ELF-1 (cell line): Measurements from ENCODE around the gene REM2.

Source experiments
- DNase-seq: peaks from one replicate; pipeline ENCODE4 v3.0.0-alpha.2; 2016; ENCODE audit warnings: low read depth, low spot score

REM2 gene

DNA sequence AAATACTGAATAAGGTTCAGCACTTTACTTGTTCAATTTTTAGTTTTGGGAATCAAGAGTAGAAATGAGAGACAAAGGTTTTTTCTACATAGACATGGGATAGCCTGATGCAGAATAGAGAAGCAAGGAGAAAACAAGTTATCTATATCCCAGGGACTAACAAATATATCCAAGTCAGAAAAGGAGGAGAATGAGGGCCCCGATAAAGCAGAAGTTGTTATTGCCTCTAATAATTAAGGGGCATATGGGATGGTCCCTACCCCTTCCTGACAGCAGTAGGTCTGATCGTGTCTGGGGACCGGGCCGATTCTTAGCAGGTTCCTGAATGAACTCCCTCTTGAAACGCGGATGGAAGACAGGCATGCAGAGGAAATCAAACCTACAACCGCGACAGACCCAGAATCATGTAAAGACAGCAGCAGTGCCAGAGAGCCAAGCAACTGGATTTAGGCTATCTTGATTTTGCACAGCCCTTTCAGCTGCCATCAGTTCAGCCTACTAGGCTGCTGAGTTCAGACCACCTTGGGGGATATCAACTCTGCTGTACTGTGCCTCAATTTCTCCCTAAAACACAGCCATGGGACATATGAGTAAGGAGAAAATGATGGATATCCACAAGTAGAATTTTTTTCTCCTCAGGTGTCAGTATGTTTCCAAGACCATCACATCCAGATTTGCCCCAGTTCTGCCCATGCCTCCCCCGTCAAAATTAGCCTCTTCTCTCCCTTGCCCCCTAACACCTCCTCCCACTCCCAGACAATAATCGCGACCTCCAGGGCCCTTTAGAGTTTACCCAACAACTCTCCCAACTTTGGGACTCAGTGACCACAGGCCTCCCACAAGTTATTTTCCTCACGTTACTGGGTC lies 45.4 kb downstream of the REM2 start:
- no peak for DNase-seq

DNA sequence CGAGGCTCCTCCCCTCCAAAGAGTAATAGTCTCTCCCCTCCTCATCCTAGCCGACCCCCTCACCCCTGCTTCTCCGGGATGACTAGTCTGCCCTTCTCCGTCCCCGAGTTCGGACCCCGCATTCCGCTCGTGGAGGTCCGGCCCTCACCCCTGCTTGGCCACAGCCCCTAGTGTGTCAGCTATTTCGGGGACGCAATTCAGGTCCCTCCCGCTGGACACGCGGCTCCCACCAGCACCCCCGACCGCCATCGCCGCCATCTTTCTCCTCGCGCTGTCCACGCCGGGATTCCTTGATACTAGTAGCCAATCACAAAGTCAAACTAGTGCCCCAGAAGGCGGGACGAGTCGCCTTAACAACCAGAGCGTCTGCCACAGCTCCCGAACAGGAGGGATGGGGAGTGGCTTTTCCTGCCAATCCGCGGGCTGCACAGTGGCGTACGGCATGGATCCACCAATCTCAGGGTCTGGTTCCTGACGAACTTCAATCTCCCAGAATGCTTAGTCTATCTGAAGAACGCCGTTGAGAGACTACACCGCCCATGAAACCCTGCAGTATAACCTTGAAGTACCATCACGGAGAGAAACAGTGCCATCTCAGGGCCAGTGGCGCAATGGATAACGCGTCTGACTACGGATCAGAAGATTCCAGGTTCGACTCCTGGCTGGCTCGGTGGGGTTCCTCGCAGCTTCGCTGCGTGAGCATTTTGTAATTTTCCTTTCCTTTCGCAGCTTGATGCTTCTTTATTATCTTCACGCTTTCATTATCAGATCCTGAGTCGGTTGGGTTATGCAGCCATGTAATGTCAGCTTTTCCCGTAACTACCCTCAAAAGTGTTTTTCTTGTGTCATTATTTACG lies 46.3 kb downstream of the REM2 start, which contains the start of gene PRMT5:
Gene PRMT5 (minus strand): TSS at position 273 of the 857 bp plus-strand sequence. CDS start 15 bp downstream, at position 258.
- DNase-seq = peak; percentile 100

DNA sequence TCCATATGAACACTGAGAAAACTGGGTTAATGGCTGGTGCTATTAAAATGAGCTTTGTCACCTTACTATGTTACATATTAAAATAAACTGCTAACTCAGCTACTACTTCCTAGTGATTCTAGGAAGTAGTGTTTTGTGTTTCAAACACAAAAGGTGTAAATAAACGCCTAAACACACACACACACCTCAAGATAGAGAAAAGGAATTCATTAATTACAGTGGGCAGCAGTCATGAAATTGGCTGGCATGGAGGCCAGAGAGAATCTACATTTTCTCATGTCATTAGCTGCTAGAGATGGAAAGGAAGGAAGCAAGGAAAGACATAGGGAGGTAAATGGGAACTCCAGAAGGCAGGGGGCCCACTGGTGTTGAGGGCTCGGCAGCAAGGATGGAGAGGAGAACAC lies 46.9 kb downstream of the REM2 start:
- DNase-seq = no peak

- DNase-seq = no peak
These were observed 49.1 kb downstream of the REM2 start for GRCh38 chr14:22932146-22932545.

DNA sequence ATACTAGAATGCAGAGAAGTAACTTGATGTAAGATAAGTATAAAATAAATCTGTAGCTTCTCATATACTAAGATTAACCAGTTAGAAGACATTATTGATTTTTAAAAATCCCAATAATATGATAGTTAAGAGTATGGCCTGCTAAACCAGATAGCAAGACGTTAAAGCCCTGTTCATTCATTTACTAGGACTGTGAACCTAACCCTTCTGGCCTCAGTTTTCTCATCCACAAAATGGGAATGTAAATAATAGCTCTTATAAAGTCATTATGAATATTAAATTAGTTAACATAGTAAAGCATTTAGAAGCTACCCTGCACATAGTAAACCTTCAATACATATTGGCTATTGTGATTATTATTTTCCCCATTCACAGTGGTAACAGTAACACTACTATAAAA lies 52.1 kb downstream of the REM2 start:
- no peak for DNase-seq
